Measurements from ENCODE around the gene PRKCZ.

Gene PRKCZ

DNA sequence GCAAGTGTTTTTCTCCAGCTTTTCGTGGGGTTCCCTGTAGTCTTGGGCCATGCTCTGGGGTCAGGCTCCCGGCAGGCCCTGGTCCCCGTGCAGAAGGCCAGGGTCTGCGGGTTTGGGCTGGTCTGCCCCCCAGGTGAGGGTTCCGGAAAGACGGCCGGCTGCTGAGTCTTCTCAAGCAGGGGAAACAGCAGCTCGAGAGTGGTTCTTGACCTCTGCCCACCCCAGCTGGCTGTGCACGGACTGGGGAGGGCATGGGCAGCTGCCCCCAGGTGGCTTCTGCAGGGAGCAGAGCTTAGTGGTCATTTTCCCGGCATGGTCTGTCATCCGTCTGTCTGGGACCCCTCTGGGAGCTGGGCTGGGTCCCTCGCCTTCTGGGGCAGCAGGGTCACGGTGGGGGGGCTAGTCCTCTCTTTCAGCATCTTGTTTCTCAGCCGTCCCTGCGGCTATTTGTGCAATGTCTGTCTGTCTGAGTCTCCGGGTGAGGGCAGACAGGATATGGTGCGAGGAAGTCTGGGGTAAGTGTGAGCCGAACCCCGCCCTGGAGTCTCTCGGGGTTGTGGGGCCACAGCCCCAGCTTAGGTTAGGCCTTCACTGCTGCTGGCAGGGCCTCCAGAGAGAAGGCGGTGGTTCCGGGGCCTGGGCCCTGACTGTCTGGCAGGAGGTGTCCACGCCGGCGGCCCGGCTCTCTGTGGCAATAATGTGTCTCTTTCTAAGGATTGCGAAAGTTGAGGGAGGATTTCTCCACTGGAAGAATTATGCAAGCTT is 184.0 kb downstream of the PRKCZ start:
- peak; percentile 94 for DNase-seq

DNA sequence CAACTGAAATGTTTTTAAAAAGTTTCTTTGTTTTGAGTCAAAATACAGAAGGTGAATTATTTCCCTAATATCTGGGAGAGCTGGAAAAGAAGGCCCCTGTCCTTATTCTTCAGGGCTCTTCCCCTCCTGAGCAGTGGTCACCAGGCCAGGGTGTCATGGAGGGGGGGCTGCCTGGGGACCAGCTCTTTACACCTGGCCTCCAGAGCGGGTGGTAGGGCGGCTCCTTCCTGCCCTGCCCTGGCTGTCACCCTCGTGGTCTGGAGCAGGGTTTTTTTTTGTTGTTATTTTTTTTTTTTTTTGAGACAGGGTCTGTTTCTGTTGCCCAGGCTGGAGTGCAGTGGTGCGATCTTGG is 184.5 kb downstream of the PRKCZ start:
- DNase-seq, result no peak
